ENCODE measurements around the gene SIMC1.
"Not testable (repeated sequence)": the region's sequence is repeated elsewhere in the genome, so short reads cannot be mapped to it uniquely, and the experiment has no call there.

DNA sequence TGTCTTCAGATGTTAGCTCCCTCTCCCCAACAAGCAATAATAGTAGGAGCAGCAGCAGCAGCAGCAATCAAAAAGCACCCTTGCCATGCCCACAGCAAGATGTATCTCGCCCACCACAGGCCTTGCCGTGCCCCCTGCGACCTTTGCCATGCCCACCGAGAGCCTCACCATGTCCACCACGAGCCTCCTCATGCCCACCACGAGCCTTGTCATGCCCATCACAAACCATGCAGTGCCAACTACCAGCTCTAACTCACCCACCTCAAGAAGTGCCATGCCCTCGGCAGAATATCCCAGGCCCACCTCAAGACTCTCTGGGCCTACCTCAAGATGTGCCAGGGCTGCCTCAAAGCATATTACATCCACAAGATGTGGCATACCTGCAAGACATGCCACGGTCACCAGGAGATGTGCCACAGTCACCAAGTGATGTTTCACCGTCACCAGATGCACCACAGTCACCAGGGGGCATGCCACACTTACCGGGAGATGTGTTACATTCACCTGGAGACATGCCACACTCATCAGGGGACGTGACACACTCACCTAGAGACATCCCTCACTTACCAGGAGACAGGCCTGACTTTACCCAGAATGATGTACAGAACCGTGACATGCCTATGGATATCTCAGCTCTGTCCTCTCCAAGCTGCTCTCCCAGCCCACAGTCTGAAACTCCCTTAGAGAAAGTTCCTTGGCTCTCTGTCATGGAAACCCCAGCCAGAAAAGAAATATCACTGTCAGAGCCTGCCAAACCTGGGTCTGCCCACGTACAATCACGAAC lies 52.0 kb downstream of the SIMC1 start:
- TF ChIP-seq, protein P1, sequence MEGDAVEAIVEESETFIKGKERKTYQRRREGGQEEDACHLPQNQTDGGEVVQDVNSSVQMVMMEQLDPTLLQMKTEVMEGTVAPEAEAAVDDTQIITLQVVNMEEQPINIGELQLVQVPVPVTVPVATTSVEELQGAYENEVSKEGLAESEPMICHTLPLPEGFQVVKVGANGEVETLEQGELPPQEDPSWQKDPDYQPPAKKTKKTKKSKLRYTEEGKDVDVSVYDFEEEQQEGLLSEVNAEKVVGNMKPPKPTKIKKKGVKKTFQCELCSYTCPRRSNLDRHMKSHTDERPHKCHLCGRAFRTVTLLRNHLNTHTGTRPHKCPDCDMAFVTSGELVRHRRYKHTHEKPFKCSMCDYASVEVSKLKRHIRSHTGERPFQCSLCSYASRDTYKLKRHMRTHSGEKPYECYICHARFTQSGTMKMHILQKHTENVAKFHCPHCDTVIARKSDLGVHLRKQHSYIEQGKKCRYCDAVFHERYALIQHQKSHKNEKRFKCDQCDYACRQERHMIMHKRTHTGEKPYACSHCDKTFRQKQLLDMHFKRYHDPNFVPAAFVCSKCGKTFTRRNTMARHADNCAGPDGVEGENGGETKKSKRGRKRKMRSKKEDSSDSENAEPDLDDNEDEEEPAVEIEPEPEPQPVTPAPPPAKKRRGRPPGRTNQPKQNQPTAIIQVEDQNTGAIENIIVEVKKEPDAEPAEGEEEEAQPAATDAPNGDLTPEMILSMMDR (IDR thresholded peaks at IDR 0.05; ENCODE audit: low read length) = not testable (repeated sequence)
- not testable (repeated sequence) for TF ChIP-seq EZH2phosphoT487 (IDR thresholded peaks at IDR 0.05; ENCODE audit: low read length)

Data from MM.1S (cell line).